Measurements from ENCODE around the gene PLS3.

- no peak for TF ChIP-seq RELA (CRISPR knock-in tag; IDR thresholded peaks at IDR 0.05; ENCODE audit: borderline replicate concordance)
- TF ChIP-seq GTF2I (CRISPR knock-in tag; conservative IDR thresholded peaks at IDR 0.05): no peak
- TF ChIP-seq CTCF (IDR thresholded peaks at IDR 0.05): no peak
These were observed 42.9 kb upstream of the PLS3 start for GRCh38 chrX:115518113-115518512.

Data from WTC11 (cell line).